ENCODE results near the gene SLC6A15.
A peak's percentile ranks its signal among the peaks of the same experiment; 100 is the strongest.

SLC6A15 gene

GRCh38 chr12:84843593-84844144, 68.9 kb downstream of the SLC6A15 start:
- TF ChIP-seq POLR2AphosphoS5 (IDR thresholded peaks at IDR 0.05; ENCODE audit: low read depth) (no peak), GABPA (IDR thresholded peaks at IDR 0.05; ENCODE audit: low read depth) (no peak), SPI1 (IDR thresholded peaks at IDR 0.05; ENCODE audit: borderline replicate concordance, low read depth) (no peak), CTCF (IDR thresholded peaks at IDR 0.05; ENCODE audit: insufficient read depth, low read length) (no peak)
- TF ChIP-seq, protein P1, sequence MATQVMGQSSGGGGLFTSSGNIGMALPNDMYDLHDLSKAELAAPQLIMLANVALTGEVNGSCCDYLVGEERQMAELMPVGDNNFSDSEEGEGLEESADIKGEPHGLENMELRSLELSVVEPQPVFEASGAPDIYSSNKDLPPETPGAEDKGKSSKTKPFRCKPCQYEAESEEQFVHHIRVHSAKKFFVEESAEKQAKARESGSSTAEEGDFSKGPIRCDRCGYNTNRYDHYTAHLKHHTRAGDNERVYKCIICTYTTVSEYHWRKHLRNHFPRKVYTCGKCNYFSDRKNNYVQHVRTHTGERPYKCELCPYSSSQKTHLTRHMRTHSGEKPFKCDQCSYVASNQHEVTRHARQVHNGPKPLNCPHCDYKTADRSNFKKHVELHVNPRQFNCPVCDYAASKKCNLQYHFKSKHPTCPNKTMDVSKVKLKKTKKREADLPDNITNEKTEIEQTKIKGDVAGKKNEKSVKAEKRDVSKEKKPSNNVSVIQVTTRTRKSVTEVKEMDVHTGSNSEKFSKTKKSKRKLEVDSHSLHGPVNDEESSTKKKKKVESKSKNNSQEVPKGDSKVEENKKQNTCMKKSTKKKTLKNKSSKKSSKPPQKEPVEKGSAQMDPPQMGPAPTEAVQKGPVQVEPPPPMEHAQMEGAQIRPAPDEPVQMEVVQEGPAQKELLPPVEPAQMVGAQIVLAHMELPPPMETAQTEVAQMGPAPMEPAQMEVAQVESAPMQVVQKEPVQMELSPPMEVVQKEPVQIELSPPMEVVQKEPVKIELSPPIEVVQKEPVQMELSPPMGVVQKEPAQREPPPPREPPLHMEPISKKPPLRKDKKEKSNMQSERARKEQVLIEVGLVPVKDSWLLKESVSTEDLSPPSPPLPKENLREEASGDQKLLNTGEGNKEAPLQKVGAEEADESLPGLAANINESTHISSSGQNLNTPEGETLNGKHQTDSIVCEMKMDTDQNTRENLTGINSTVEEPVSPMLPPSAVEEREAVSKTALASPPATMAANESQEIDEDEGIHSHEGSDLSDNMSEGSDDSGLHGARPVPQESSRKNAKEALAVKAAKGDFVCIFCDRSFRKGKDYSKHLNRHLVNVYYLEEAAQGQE (IDR thresholded peaks at IDR 0.05; ENCODE audit: insufficient replicate concordance, low read depth), result no peak
- Histone ChIP-seq H3K27me3 (ENCODE audit: insufficient read depth, poor library complexity, severe bottlenecking) (no peaks in the 10 kb centered on the region), H3K4me3 (replicated peaks; ENCODE audit: insufficient read depth, low read length) (no peak overlapping the region), H3K27ac (replicated peaks) (no peak overlapping the region)
- no peak for DNase-seq (ENCODE audit: low read depth in 1 of 2, low spot score in 1 of 2)

DNA sequence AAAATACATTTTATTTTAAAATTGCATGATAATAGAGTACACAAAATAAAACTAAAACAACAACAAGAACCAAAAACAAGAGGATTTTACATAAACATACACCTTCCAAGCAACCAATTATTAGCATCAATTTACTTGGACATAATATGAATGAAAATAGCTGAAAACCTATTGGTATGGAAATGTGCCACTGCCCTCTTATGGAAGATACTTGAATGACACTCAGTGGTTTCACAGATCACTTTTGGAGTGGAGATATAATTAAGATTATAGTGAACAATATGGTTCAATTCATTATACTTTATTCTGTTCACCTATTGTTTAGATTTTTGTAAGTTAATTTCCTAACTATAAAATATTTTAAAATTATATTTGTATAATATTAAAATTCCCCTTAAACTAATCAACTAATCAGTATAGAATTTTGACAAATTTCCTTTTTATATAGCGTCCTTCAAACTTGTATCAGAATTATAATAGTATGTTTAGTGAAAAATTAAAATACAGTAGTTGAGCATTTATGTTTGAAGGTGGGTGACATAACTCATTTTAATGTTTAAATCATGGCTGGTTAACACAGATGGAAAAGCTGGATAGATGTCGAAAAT, 70.1 kb downstream of the SLC6A15 start:
- DNase-seq (ENCODE audit: low read depth in 1 of 2, low spot score in 1 of 2), result peak in 1 of 2 experiments; percentile 11
- TF ChIP-seq GABPA (IDR thresholded peaks at IDR 0.05; ENCODE audit: low read depth), result no peak
- no peak for TF ChIP-seq POLR2AphosphoS5 (IDR thresholded peaks at IDR 0.05; ENCODE audit: low read depth)
- TF ChIP-seq SPI1 (IDR thresholded peaks at IDR 0.05; ENCODE audit: borderline replicate concordance, low read depth), result no peak
- TF ChIP-seq, protein P1 (IDR thresholded peaks at IDR 0.05; ENCODE audit: insufficient replicate concordance, low read depth), result no peak
- TF ChIP-seq CTCF (IDR thresholded peaks at IDR 0.05; ENCODE audit: insufficient read depth, low read length), result peak; percentile 49
- Histone ChIP-seq H3K27ac (replicated peaks) (no peak overlapping the region), H3K27me3 (ENCODE audit: insufficient read depth, poor library complexity, severe bottlenecking) (no peaks in the 10 kb centered on the region), H3K4me3 (replicated peaks; ENCODE audit: insufficient read depth, low read length) (no peak overlapping the region)

DNA sequence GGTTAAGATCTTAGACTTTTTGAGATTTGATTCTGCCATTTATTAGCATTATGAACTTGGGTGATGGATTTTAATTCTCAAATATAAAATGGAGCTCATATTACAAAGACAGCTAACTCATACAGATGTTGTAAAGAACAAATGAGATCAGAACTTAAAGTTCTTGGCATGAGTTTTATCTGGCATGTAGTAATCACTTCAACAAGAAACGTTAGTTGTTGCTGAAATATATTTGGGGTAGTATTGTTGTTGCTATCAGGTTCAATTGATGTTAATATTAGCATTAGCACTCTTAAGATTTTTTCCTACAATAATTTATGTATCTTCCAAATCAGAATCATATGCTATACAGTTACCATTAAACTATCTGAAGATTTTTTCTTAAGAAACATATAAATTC, 71.0 kb downstream of the SLC6A15 start:
- no peak overlapping the region for H3K27ac ChIP-seq (replicated peaks)
- TF ChIP-seq CTCF (IDR thresholded peaks at IDR 0.05; ENCODE audit: insufficient read depth, low read length), result no peak
- no peak for TF ChIP-seq SPI1 (IDR thresholded peaks at IDR 0.05; ENCODE audit: borderline replicate concordance, low read depth)
- TF ChIP-seq GABPA (IDR thresholded peaks at IDR 0.05; ENCODE audit: low read depth), result no peak
- TF ChIP-seq POLR2AphosphoS5 (IDR thresholded peaks at IDR 0.05; ENCODE audit: low read depth), result no peak
- TF ChIP-seq, protein P1 (IDR thresholded peaks at IDR 0.05; ENCODE audit: insufficient replicate concordance, low read depth), result no peak
- no peak for DNase-seq (ENCODE audit: low read depth in 1 of 2, low spot score in 1 of 2)
- no peaks in the 10 kb centered on the region for H3K27me3 ChIP-seq (ENCODE audit: insufficient read depth, poor library complexity, severe bottlenecking)
- no peak overlapping the region for H3K4me3 ChIP-seq (replicated peaks; ENCODE audit: insufficient read depth, low read length)
